HG03108 (cell line): ENCODE data around the gene CLEC18B.
"Not testable (repeated sequence)": the region's sequence is repeated elsewhere in the genome, so short reads cannot be mapped to it uniquely, and the experiment has no call there.

ENCODE experiments used
- ATAC-seq: cut with Tn5 transposase; IDR thresholded peaks from one replicate; pipeline ENCODE4 v1.9.1; 2021; ENCODE audit warnings: moderate library complexity; ENCODE audit not compliant: unreplicated experiment

Gene CLEC18B

GRCh38 chr16:74361646-74362610 is 59.4 kb downstream of the CLEC18B start:
- ATAC-seq = not testable (repeated sequence)
